ENCODE results near the gene SVIP.
A peak's percentile ranks its signal among the peaks of the same experiment; 100 is the strongest.

SVIP gene

GRCh38 chr11:22795914-22796313, 33.7 kb downstream of the SVIP start:
- no peak for DNase-seq (ENCODE audit: low read depth in 4 of 4, low spot score in 1 of 4)

- no peak for DNase-seq (ENCODE audit: low read depth in 4 of 4, low spot score in 1 of 4)
Observed at GRCh38 chr11:22792497-22792896, 37.1 kb downstream of the SVIP start.

GRCh38 chr11:22787551-22788162, 41.9 kb downstream of the SVIP start:
- DNase-seq (ENCODE audit: low read depth in 4 of 4, low spot score in 1 of 4), result peak in 1 of 4 experiments; percentile 18

GRCh38 chr11:22787055-22787454, 42.5 kb downstream of the SVIP start:
- DNase-seq (ENCODE audit: low read depth in 4 of 4, low spot score in 1 of 4), result no peak

DNA sequence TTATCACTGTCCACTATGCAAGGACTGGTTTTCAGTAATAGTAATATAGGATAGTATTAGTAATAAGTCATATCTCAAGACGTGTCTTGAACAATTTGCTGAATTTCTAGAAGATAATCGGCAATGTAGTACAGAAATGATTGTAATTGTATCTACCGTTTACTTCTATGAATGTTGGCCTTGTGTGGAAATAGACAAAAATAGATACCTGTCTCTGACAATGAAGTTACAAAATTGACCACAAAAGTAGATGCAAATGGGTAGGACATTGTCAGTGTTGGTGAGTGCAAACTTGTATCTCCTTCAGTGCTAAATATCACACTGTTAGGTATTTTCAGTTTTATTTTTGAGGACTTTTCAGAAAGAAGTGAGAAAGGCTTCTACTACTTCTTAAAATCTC, 43.1 kb downstream of the SVIP start:
- DNase-seq (ENCODE audit: low read depth in 4 of 4, low spot score in 1 of 4), result no peak

GRCh38 chr11:22785251-22785650, 44.4 kb downstream of the SVIP start:
- DNase-seq (ENCODE audit: low read depth in 4 of 4, low spot score in 1 of 4), result no peak

- no peak for DNase-seq (ENCODE audit: low read depth in 4 of 4, low spot score in 1 of 4)
Observed at GRCh38 chr11:22780952-22781593, 48.5 kb downstream of the SVIP start.

- DNase-seq (ENCODE audit: low read depth in 4 of 4, low spot score in 1 of 4), result no peak
Observed at GRCh38 chr11:22779850-22780249, 49.8 kb downstream of the SVIP start.

GRCh38 chr11:22778642-22779041, 51.0 kb downstream of the SVIP start:
- DNase-seq (ENCODE audit: low read depth in 4 of 4, low spot score in 1 of 4), result no peak

- DNase-seq (ENCODE audit: low read depth in 4 of 4, low spot score in 1 of 4), result no peak
Observed at GRCh38 chr11:22775248-22775647, 54.4 kb downstream of the SVIP start.

GRCh38 chr11:22774716-22775115, 54.9 kb downstream of the SVIP start:
- DNase-seq (ENCODE audit: low read depth in 4 of 4, low spot score in 1 of 4), result no peak

DNA sequence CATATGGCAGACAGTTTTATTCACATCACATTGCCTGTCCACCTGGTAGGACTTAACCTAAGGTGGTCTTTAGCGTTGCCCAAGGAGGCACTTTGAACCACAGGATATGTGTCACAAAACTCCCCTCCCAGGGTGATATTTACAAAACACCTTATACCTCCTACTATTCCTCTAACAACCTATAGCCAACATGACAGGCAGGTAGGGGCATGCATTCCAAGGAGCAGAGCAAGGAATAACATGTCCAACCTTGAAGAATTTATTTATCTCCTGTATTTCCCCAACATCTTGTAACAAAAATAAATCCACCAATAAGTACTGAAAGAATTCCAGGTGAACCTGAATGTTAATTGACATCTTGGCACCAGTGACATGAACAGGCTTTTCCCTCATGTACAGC, 60.5 kb downstream of the SVIP start:
- DNase-seq (ENCODE audit: low read depth in 4 of 4, low spot score in 1 of 4), result no peak
